GM12801 (cell line): Measurements from ENCODE around the gene SEMA4A.

ENCODE experiments used
- TF ChIP-seq, protein P1 (sequence below): IDR thresholded peaks from one replicate; pipeline ENCODE4 v1.5.1; 2011; ENCODE audit warnings: control low read depth; ENCODE audit not compliant: insufficient read length; ENCODE audit errors: extremely low read depth

SEMA4A gene

DNA sequence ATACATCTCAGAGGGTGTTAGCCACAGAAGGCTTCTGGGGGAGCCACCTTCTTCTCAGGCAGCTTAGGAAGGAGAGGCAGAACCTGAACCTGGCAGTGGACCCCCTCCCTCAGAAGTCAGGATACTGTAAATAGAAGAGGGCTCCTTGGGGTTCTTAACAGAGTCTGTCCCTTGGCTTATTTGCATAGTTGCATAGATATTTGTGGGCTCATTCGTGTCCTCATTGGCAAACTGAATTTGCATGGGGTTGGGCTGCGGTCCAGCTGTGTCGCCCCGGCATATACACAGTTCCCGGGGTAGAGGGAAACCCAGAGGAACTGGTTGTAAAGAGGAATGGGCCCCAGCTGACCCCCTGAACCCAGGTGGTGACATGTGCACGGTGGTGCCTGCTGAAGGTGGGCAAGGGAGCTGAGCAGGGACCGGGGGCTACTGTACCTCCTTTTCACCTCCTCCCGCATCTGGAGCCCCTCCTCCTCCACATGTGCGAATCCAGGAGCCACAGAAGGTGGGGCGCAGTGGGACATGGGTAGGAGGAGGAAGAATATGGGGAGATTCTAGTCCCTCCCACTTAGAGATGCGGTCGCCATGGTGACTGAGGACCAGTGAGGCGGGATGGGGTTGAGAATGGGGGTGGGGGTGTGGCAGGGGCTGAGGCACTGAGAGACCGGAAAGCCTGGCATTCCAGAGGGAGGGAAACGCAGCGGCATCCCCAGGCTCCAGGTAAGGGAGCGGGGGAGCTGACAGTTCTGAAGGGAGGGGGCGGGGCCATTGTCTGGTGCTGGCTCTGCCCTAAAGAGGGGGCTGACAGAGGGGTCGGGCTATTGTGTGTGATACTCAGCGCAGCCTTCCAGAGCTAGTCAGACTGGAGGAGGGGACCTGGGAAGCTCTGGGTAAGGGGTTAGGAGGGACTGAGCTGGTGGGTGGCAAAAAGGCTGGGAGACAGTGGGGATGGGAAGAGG, 3.7 kb upstream of the SEMA4A start:
- TF ChIP-seq, protein P1, sequence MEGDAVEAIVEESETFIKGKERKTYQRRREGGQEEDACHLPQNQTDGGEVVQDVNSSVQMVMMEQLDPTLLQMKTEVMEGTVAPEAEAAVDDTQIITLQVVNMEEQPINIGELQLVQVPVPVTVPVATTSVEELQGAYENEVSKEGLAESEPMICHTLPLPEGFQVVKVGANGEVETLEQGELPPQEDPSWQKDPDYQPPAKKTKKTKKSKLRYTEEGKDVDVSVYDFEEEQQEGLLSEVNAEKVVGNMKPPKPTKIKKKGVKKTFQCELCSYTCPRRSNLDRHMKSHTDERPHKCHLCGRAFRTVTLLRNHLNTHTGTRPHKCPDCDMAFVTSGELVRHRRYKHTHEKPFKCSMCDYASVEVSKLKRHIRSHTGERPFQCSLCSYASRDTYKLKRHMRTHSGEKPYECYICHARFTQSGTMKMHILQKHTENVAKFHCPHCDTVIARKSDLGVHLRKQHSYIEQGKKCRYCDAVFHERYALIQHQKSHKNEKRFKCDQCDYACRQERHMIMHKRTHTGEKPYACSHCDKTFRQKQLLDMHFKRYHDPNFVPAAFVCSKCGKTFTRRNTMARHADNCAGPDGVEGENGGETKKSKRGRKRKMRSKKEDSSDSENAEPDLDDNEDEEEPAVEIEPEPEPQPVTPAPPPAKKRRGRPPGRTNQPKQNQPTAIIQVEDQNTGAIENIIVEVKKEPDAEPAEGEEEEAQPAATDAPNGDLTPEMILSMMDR, result no peak

- TF ChIP-seq, protein P1, result no peak
Observed at GRCh38 chr1:156150333-156151011, 2.9 kb upstream of the SEMA4A start.

DNA sequence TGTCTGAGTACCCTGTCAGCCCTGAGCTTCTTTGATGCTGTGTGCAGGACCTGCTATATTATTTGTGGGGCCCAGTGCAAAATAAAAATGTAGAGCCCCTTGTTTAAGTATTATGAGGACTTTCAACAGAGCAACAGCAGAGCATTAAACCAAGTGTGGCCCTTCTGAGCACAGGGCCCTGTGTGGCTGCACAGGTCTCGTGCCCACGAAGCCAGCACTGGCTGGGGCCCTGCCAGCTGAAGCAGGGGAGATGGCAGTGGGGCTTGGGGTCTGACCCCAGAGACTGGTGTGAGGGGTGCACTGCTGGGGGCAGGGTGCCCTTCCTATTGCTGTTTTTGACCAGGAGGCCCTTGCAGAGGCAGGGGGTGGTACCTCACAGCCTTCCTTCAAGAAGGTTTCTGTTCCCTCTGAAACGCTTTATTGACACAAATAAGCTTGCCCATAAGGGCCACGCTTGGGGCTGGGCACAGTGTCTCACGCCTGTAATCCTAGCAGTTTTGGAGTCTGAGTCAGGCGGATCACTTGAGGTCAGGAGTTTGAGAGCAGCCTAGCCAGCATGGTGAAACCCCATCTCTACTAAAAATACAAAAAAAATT, 2.2 kb upstream of the SEMA4A start:
- TF ChIP-seq, protein P1, result no peak

DNA sequence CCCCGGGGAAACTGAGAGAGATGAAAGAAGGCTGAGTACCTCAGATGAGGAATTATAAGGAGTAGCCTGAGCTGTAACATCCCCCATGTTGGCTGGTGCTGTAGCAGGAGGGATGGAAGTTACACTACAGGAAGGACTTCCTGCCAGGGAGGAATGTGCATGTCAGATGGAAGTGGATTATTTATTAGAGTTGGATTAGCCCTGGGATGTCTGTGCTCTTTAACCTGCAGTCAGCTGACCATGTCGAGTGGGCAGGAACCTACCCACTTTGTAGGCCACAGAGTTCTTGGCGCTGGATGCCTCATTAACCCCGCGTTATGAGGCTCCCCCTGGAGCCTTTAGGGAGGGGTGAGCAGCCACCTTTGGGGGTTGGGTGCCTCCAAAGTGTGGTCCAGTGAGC, 757 bp upstream of the SEMA4A start:
- TF ChIP-seq, protein P1, result no peak

- TF ChIP-seq, protein P1, result no peak
Observed at GRCh38 chr1:156154317-156154749, 948 bp downstream of the SEMA4A start.

- TF ChIP-seq, protein P1, result no peak
Observed at GRCh38 chr1:156155756-156156510, 2.5 kb downstream of the SEMA4A start.
